Lower leg skin (tissue), 4 donors: Measurements from ENCODE around the gene SLC7A9. TPM values are rescaled to one million over a fixed set of nuclear protein-coding genes. Genes with fewer than 3 reads are reported as not detected.

Source experiments
- DNase-seq, 2 donors: peaks; one replicate each; pipeline ENCODE4 v3.0.0-alpha.2; 2019; ENCODE audit warnings: low spot score in 2 of 2
- H3K4me3 ChIP-seq: fragments of 200-600 bp; sonication (generic); 2 replicates; pipeline ENCODE4 v1.5.1; 2017; ENCODE audit warnings: mild to moderate bottlenecking, low read depth; ENCODE audit not compliant: poor library complexity, severe bottlenecking
- CTCF ChIP-seq, 3 donors: fragments of 450-650 bp; IDR thresholded peaks; one replicate each; pipeline ENCODE4 v1.5.1; 2016; ENCODE audit warnings: antibody characterized with exemption in 3 of 3, mild to moderate bottlenecking in 3 of 3, moderate library complexity in 2 of 3
- POLR2A ChIP-seq, 2 donors: fragments of 450-650 bp; IDR thresholded peaks; one replicate each; pipeline ENCODE4 v1.6.1; 2016 to 2017; ENCODE audit warnings: antibody characterized with exemption in 2 of 2, mild to moderate bottlenecking in 1 of 2, moderate library complexity in 1 of 2
- WGBS, 2 donors: methylation state at CpG; one replicate each; pipeline ENCODE4 v1.1.5; 2018; 5-methylcytosine and 5-hydroxymethylcytosine counted together
- intact Hi-C: fragments of 100-400 bp; cut with DNase I; formaldehyde crosslinking; loops from one replicate; pipeline ENCODE4 v1.15.0; 2023; ENCODE audit warnings: low total_unique reads
- total RNA-seq, 4 donors: library from RNA; depleted of rRNA; stranded (reverse); fragments of >200 nt; gene quantifications; one replicate each; pipeline ENCODE4 v1.1.0, GENCODE V29; 2016

SLC7A9 gene
- total RNA-seq, 4 donors from 2014 or later, result 0.49 TPM; not detected in 2

GRCh38 chr19:32829345-32829896, 40.1 kb downstream of the SLC7A9 start:
- peak in 1 of 2 donors; percentile 43 for DNase-seq
- TF ChIP-seq POLR2A (IDR thresholded peaks at IDR 0.05) (no peak), CTCF (IDR thresholded peaks at IDR 0.05) (no peak)
- no peak overlapping the region for H3K4me3 ChIP-seq
- intact Hi-C loops, result no loop called here
- WGBS, 2 donors, result 90 to 91% methylated on average over 10 of the region's 10 CpGs

DNA sequence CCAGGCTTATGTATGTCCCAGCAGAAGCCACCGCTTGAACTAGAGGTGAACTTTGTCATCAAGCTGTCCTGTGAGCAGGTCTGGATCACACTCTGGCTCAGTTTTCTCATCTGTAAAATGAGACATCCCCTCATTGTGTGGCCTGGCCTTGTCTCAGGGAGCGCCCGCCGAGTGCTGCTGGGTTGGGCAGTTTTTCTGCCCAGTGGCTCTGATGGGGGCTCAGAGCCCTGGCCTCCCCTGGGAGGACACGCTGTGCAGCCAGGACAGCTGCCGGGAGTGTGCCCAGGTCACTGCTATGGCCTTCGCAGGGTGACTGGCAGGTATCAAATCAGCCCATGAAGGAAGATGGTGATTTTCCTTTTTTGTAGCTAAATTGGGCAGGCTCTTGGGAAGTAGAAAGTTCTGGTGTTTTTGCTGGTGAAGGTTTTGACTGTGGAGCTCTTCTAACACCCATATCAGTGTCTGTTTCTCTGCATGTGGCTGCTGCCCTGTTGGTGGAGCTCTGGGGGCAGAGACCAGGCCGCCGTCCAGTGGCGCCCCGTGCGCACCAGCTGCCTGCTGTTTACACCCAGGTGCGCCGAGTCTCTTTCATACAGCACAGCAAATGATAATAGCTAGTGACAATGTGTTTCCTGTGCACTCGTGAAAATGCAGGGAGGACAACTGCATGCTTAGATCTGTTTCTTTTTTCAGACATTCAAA, 40.8 kb downstream of the SLC7A9 start:
- 88 to 89% methylated on average over 15 of the region's 15 CpGs for WGBS, 2 donors
- TF ChIP-seq CTCF (IDR thresholded peaks at IDR 0.05) (no peak), POLR2A (IDR thresholded peaks at IDR 0.05) (no peak)
- peak in 1 of 2 donors; percentile 69 for DNase-seq

DNA sequence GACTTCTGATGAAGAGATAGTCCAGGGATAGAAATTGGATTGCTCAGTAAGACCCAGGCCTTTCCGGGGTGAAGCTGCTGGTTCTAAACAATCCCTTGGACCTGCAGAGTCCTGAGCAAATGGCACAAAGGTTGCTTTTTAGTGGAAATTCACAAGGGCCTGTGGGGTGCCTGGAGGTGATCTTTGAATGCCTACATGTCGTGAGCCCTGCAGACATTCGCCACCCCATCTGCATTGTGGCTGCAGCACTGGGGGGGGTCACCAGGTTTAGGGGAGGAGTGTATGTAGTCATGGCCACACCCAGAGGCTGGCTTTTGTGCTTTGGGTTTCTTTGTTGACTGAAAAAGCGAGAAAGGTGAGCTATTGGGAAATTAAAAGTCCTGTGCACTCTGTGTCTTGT, 41.4 kb downstream of the SLC7A9 start:
- TF ChIP-seq CTCF (IDR thresholded peaks at IDR 0.05) (no peak), POLR2A (IDR thresholded peaks at IDR 0.05) (no peak)
- no peak overlapping the region for H3K4me3 ChIP-seq
- peak in 1 of 2 donors; percentile 62 for DNase-seq
- intact Hi-C loops, result no loop called here
- WGBS, 2 donors, result 85 to 91% methylated on average over 4 of the region's 4 CpGs

More for the DNA sequence above, 40.8 kb downstream of the SLC7A9 start:
- intact Hi-C loops, result no loop called here
- no peak overlapping the region for H3K4me3 ChIP-seq

DNA sequence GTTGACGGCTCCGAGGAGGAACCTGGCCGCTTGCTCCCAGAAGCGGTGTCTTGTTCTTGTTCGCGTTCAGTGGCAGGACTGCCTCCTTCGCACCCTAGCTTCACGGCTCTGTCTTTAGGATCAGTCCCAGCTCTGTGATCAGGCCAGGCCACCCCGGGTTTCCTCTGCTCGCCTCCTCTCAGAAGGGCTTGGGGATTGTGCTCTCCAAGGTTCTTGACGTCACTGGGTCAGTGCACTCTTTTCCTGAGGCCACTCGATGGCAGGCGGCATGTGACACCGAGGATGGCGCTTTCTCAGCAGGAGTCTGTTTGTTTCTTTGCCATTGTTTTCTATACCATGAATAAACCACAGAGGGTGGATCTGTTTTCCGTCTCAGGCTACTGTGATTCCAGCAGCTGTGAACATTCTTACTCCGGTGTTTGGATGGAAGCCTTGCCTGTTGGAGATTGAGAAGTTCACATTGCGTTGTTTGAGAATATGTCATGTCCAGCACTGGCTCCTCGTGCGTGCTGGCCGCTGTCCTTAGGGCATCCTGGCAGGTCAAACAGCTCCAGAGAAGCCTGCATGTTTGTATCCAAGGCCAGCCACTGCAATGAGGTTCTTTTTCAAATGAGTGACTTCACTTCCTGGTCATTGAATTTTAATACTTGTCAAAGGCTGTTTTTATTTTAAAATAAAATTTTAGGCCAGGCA, 44.5 kb downstream of the SLC7A9 start:
- TF ChIP-seq CTCF (IDR thresholded peaks at IDR 0.05) (no peak), POLR2A (IDR thresholded peaks at IDR 0.05) (no peak)
- intact Hi-C loops, result no loop called here
- H3K4me3 ChIP-seq, result no peak overlapping the region
- WGBS, 2 donors, result 60 to 68% methylated on average over 21 of the region's 21 CpGs
- DNase-seq, result peak in 1 of 2 donors; percentile 68

DNA sequence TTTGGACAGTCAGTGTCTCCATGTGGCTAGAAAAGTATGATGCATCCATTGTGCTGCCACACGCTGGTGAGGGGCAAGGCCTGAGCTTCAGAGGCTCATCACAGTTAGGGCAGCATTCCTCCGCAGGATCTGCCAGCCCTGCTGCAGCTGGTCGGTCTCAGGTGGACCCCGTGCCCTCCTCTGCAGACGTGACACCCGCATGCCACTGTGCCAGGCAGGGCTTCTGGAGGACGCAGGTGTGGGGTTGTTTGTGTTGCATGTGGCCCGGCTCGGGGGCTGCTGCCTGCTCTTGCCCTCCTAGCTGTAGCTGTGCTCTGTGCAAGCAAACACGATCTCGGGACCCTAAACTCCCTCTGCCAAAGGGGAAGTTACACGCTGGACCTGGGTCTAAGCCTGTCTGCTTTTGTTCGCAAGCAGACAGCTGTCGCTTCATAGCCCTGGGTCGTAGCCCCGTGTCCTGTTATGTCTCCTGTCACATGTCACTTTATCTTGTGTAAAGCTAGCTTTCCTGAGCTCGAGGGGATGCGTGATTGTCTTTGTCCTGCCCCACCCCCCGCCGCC, 45.3 kb downstream of the SLC7A9 start:
- intact Hi-C loops, result no loop called here
- 43 to 44% methylated on average over 17 to 18 of the region's 20 CpGs for WGBS, 2 donors
- DNase-seq, result peak in 1 of 2 donors; percentile 65
- H3K4me3 ChIP-seq, result no peak overlapping the region
- TF ChIP-seq POLR2A (IDR thresholded peaks at IDR 0.05) (no peak), CTCF (IDR thresholded peaks at IDR 0.05) (no peak)
